Measurements from ENCODE around the gene CATSPER3. TPM values are rescaled to one million over a fixed set of nuclear protein-coding genes. Genes with fewer than 3 reads are reported as not detected.
"Not testable (repeated sequence)": the region's sequence is repeated elsewhere in the genome, so short reads cannot be mapped to it uniquely, and the experiment has no call there.

Gene CATSPER3
- total and polyA plus RNA-seq, 4 donors = 0.33 to 0.79 (median 0.75) TPM; not detected in 1

- peaks cover 5% of the 10 kb centered on the region for H3K36me3 ChIP-seq (ENCODE audit: control insufficient read depth, insufficient read depth, low read length)
- H3K27ac ChIP-seq (ENCODE audit: low read depth, low read length) = no peak overlapping the region
- DNase-seq (ENCODE audit: low read depth in 4 of 6, low spot score in 6 of 6) = no peak
- WGBS (ENCODE audit: insufficient coverage) = 94% methylated on average over 3 of the region's 3 CpGs
- H3K4me1 ChIP-seq (ENCODE audit: control insufficient read depth, insufficient read depth, low read length) = no peaks in the 10 kb centered on the region
- no peaks in the 10 kb centered on the region for H3K9me3 ChIP-seq (ENCODE audit: control insufficient read depth, insufficient read depth, low read length)
- H3K4me3 ChIP-seq (ENCODE audit: low read depth, low read length) = no peak overlapping the region
- no peaks in the 10 kb centered on the region for H3K27me3 ChIP-seq (ENCODE audit: control insufficient read depth, insufficient read depth, low read length)
These were observed 2.4 kb upstream of the CATSPER3 start for GRCh38 chr5:134965271-134965825.

- Histone ChIP-seq H3K27ac (ENCODE audit: low read depth, low read length) (no peak overlapping the region), H3K4me3 (ENCODE audit: low read depth, low read length) (no peak overlapping the region), H3K9me3 (ENCODE audit: control insufficient read depth, insufficient read depth, low read length) (no peaks in the 10 kb centered on the region), H3K27me3 (ENCODE audit: control insufficient read depth, insufficient read depth, low read length) (no peaks in the 10 kb centered on the region), H3K4me1 (ENCODE audit: control insufficient read depth, insufficient read depth, low read length) (no peaks in the 10 kb centered on the region), H3K36me3 (ENCODE audit: control insufficient read depth, insufficient read depth, low read length) (peaks cover 3% of the 10 kb centered on the region)
- 100% methylated on average over 1 of the region's 3 CpGs for WGBS (ENCODE audit: insufficient coverage)
- DNase-seq (ENCODE audit: low read depth in 4 of 6, low spot score in 6 of 6) = no peak
These were observed 348 bp downstream of the CATSPER3 start for GRCh38 chr5:134968055-134968454.

- Histone ChIP-seq H3K4me1 (ENCODE audit: control insufficient read depth, insufficient read depth, low read length) (no peaks in the 10 kb centered on the region), H3K36me3 (ENCODE audit: control insufficient read depth, insufficient read depth, low read length) (peaks cover 3% of the 10 kb centered on the region), H3K27ac (ENCODE audit: low read depth, low read length) (no peak overlapping the region), H3K9me3 (ENCODE audit: control insufficient read depth, insufficient read depth, low read length) (no peaks in the 10 kb centered on the region), H3K27me3 (ENCODE audit: control insufficient read depth, insufficient read depth, low read length) (no peaks in the 10 kb centered on the region), H3K4me3 (ENCODE audit: low read depth, low read length) (no peak overlapping the region)
- no peak for DNase-seq (ENCODE audit: low read depth in 4 of 6, low spot score in 6 of 6)
These were observed 1.5 kb downstream of the CATSPER3 start for GRCh38 chr5:134969166-134969565.

GRCh38 chr5:134975078-134975715 lies 7.5 kb downstream of the CATSPER3 start:
- no peaks in the 10 kb centered on the region for H3K4me1 ChIP-seq (ENCODE audit: control insufficient read depth, insufficient read depth, low read length)
- H3K9me3 ChIP-seq (ENCODE audit: control insufficient read depth, insufficient read depth, low read length) = peaks cover 7% of the 10 kb centered on the region
- H3K27me3 ChIP-seq (ENCODE audit: control insufficient read depth, insufficient read depth, low read length) = no peaks in the 10 kb centered on the region
- 80% methylated on average over 1 of the region's 2 CpGs for WGBS (ENCODE audit: insufficient coverage)
- peaks cover 6% of the 10 kb centered on the region for H3K36me3 ChIP-seq (ENCODE audit: control insufficient read depth, insufficient read depth, low read length)
- no peak overlapping the region for H3K4me3 ChIP-seq (ENCODE audit: low read depth, low read length)
- no peak for DNase-seq (ENCODE audit: low read depth in 4 of 6, low spot score in 6 of 6)
- H3K27ac ChIP-seq (ENCODE audit: low read depth, low read length) = no peak overlapping the region

- no peak overlapping the region for H3K4me3 ChIP-seq (ENCODE audit: low read depth, low read length)
- H3K9me3 ChIP-seq (ENCODE audit: control insufficient read depth, insufficient read depth, low read length) = peaks cover 7% of the 10 kb centered on the region
- H3K4me1 ChIP-seq (ENCODE audit: control insufficient read depth, insufficient read depth, low read length) = no peaks in the 10 kb centered on the region
- H3K36me3 ChIP-seq (ENCODE audit: control insufficient read depth, insufficient read depth, low read length) = peaks cover 3% of the 10 kb centered on the region
- no peak for DNase-seq (ENCODE audit: low read depth in 4 of 6, low spot score in 6 of 6)
- no peak overlapping the region for H3K27ac ChIP-seq (ENCODE audit: low read depth, low read length)
- no peaks in the 10 kb centered on the region for H3K27me3 ChIP-seq (ENCODE audit: control insufficient read depth, insufficient read depth, low read length)
These were observed 8.1 kb downstream of the CATSPER3 start for GRCh38 chr5:134975843-134976242.

GRCh38 chr5:134976841-134977240 lies 9.1 kb downstream of the CATSPER3 start:
- DNase-seq (ENCODE audit: low read depth in 4 of 6, low spot score in 6 of 6) = no peak
- no peak overlapping the region for H3K4me3 ChIP-seq (ENCODE audit: low read depth, low read length)
- peaks cover 11% of the 10 kb centered on the region for H3K9me3 ChIP-seq (ENCODE audit: control insufficient read depth, insufficient read depth, low read length)
- no peak overlapping the region for H3K27ac ChIP-seq (ENCODE audit: low read depth, low read length)
- 100% methylated on average over 1 of the region's 1 CpG for WGBS (ENCODE audit: insufficient coverage)
- no peaks in the 10 kb centered on the region for H3K27me3 ChIP-seq (ENCODE audit: control insufficient read depth, insufficient read depth, low read length)
- H3K36me3 ChIP-seq (ENCODE audit: control insufficient read depth, insufficient read depth, low read length) = peaks cover 2% of the 10 kb centered on the region
- H3K4me1 ChIP-seq (ENCODE audit: control insufficient read depth, insufficient read depth, low read length) = no peaks in the 10 kb centered on the region

GRCh38 chr5:134979416-134979815 lies 11.7 kb downstream of the CATSPER3 start:
- no peak overlapping the region for H3K4me3 ChIP-seq (ENCODE audit: low read depth, low read length)
- H3K9me3 ChIP-seq (ENCODE audit: control insufficient read depth, insufficient read depth, low read length) = peaks cover 18% of the 10 kb centered on the region
- 83% methylated on average over 2 of the region's 3 CpGs for WGBS (ENCODE audit: insufficient coverage)
- no peak for DNase-seq (ENCODE audit: low read depth in 4 of 6, low spot score in 6 of 6)
- peaks cover 2% of the 10 kb centered on the region for H3K36me3 ChIP-seq (ENCODE audit: control insufficient read depth, insufficient read depth, low read length)
- no peak overlapping the region for H3K27ac ChIP-seq (ENCODE audit: low read depth, low read length)
- H3K27me3 ChIP-seq (ENCODE audit: control insufficient read depth, insufficient read depth, low read length) = no peaks in the 10 kb centered on the region
- H3K4me1 ChIP-seq (ENCODE audit: control insufficient read depth, insufficient read depth, low read length) = no peaks in the 10 kb centered on the region

GRCh38 chr5:134982230-134982629 lies 14.5 kb downstream of the CATSPER3 start:
- WGBS (ENCODE audit: insufficient coverage) = no CpG with 5 or more reads among the region's 1 CpG
- peaks cover 14% of the 10 kb centered on the region for H3K9me3 ChIP-seq (ENCODE audit: control insufficient read depth, insufficient read depth, low read length)

GRCh38 chr5:134989266-134989830 lies 21.6 kb downstream of the CATSPER3 start:
- Histone ChIP-seq H3K4me1 (ENCODE audit: control insufficient read depth, insufficient read depth, low read length) (no peaks in the 10 kb centered on the region), H3K27me3 (ENCODE audit: control insufficient read depth, insufficient read depth, low read length) (no peaks in the 10 kb centered on the region), H3K36me3 (ENCODE audit: control insufficient read depth, insufficient read depth, low read length) (no peaks in the 10 kb centered on the region), H3K4me3 (ENCODE audit: low read depth, low read length) (no peak overlapping the region), H3K27ac (ENCODE audit: low read depth, low read length) (no peak overlapping the region), H3K9me3 (ENCODE audit: control insufficient read depth, insufficient read depth, low read length) (no peaks in the 10 kb centered on the region)
- DNase-seq (ENCODE audit: low read depth in 4 of 6, low spot score in 6 of 6) = no peak
- no CpG with 5 or more reads among the region's 3 CpGs for WGBS (ENCODE audit: insufficient coverage)

More at GRCh38 chr5:134982230-134982629, 14.5 kb downstream of the CATSPER3 start:
- H3K4me3 ChIP-seq (ENCODE audit: low read depth, low read length) = no peak overlapping the region
- DNase-seq (ENCODE audit: low read depth in 4 of 6, low spot score in 6 of 6) = no peak
- H3K27ac ChIP-seq (ENCODE audit: low read depth, low read length) = no peak overlapping the region
- no peaks in the 10 kb centered on the region for H3K36me3 ChIP-seq (ENCODE audit: control insufficient read depth, insufficient read depth, low read length)
- H3K4me1 ChIP-seq (ENCODE audit: control insufficient read depth, insufficient read depth, low read length) = no peaks in the 10 kb centered on the region
- no peaks in the 10 kb centered on the region for H3K27me3 ChIP-seq (ENCODE audit: control insufficient read depth, insufficient read depth, low read length)

GRCh38 chr5:134990183-134990582 lies 22.5 kb downstream of the CATSPER3 start:
- H3K36me3 ChIP-seq (ENCODE audit: control insufficient read depth, insufficient read depth, low read length); H3K27me3 ChIP-seq (ENCODE audit: control insufficient read depth, insufficient read depth, low read length); DNase-seq (ENCODE audit: low read depth in 4 of 6, low spot score in 6 of 6); H3K4me1 ChIP-seq (ENCODE audit: control insufficient read depth, insufficient read depth, low read length); H3K4me3 ChIP-seq (ENCODE audit: low read depth, low read length); H3K9me3 ChIP-seq (ENCODE audit: control insufficient read depth, insufficient read depth, low read length); H3K27ac ChIP-seq (ENCODE audit: low read depth, low read length): not testable (repeated sequence)
- WGBS (ENCODE audit: insufficient coverage) = 49% methylated on average over 4 of the region's 5 CpGs
